H1 (cell line): ENCODE measurements around the gene GNA12. TPM values are rescaled to one million over a fixed set of nuclear protein-coding genes. Genes with fewer than 3 reads are reported as not detected.

ENCODE experiments used
- CTCF ChIA-PET: fragments of 300-600 bp; sonication (Branson Sonifier 250); formaldehyde crosslinking; loops from one replicate; lab custom pipeline; 2021; ENCODE audit not compliant: partially characterized antibody; lab: Charles Lee
- POLR2A ChIA-PET: fragments of 300-600 bp; sonication (Branson Sonifier 250); formaldehyde crosslinking; loops from one replicate; lab custom pipeline; 2021; ENCODE audit warnings: inconsistent platforms; ENCODE audit not compliant: partially characterized antibody; lab: Charles Lee
- DNase-seq, 2 experiments: peaks; one replicate each; pipeline versions ENCODE4 v3.0.0 to v3.0.0-alpha.2; 2010 to 2022; ENCODE audit warnings: low spot score in 2 of 2, low read depth in 1 of 2, mixed read lengths in 1 of 2
- FAIRE-seq: peaks from 2 replicates; lab custom pipeline; 2011; peaks lifted over from hg19 to GRCh38; lab: Jason Lieb, UNC
- H2AFZ ChIP-seq: 2 replicates; pipeline ENCODE4 v1.8.1; 2012; ENCODE audit warnings: low read length, inconsistent platforms
- H2AK5ac ChIP-seq: 2 replicates; pipeline ENCODE4 v1.6.1; 2013; ENCODE audit warnings: low read depth, low read length
- H2BK120ac ChIP-seq: replicated peaks from 2 replicates; pipeline ENCODE3; 2013; ENCODE audit warnings: low read depth, low read length, inconsistent platforms
- H2BK12ac ChIP-seq: 2 replicates; pipeline ENCODE4 v1.6.1; 2013; ENCODE audit warnings: low read depth, low read length
- H2BK15ac ChIP-seq: 2 replicates; pipeline ENCODE4 v1.6.1; 2013; ENCODE audit warnings: low read length
- H2BK20ac ChIP-seq: 2 replicates; pipeline ENCODE4 v1.6.1; 2013; ENCODE audit warnings: low read length
- H2BK5ac ChIP-seq: 2 replicates; pipeline ENCODE4 v1.6.1; 2013; ENCODE audit warnings: low read depth, low read length
- H3K14ac ChIP-seq: 2 replicates; pipeline ENCODE4 v1.6.1; 2013; ENCODE audit warnings: inconsistent platforms; ENCODE audit not compliant: insufficient read length
- H3K18ac ChIP-seq: 2 replicates; pipeline ENCODE4 v1.6.1; 2013; ENCODE audit warnings: low read length; ENCODE audit errors: extremely low read depth
- H3K23ac ChIP-seq: 2 replicates; pipeline ENCODE4 v1.6.1; 2013; ENCODE audit warnings: inconsistent platforms; ENCODE audit not compliant: insufficient read length
- H3K23me2 ChIP-seq: 2 replicates; pipeline ENCODE4 v1.6.1; 2013; ENCODE audit warnings: low read depth, low read length
- H3K27ac ChIP-seq: 2 replicates; pipeline ENCODE4 v1.6.1; 2011; ENCODE audit warnings: low read depth, low read length, inconsistent platforms
- H3K27me3 ChIP-seq, 4 experiments: replicated peaks in 1 of 4; 1 replicate in 1 of 4; 2 replicates in 3 of 4; pipeline versions ENCODE4 v1.6.1 to v1.8.1; 2011 to 2013; ENCODE audit warnings: low read length in 3 of 4, mild to moderate bottlenecking in 3 of 4, inconsistent platforms in 2 of 4, mixed read lengths in 2 of 4, moderate library complexity in 1 of 4; ENCODE audit not compliant: control insufficient read depth in 3 of 4, insufficient read depth in 3 of 4; ENCODE audit errors: extremely low read depth in 1 of 4
- H3K36me3 ChIP-seq, 4 experiments: 2 replicates each; pipeline versions ENCODE4 v1.6.1 to v1.8.1; 2011 to 2013; ENCODE audit warnings: mild to moderate bottlenecking in 4 of 4, low read length in 3 of 4, moderate library complexity in 2 of 4, control low read depth in 1 of 4, inconsistent platforms in 1 of 4; ENCODE audit not compliant: insufficient read depth in 4 of 4, control insufficient read depth in 2 of 4
- H3K4ac ChIP-seq: replicated peaks from 2 replicates; pipeline ENCODE3; 2013; ENCODE audit warnings: low read length, low read depth, mixed read lengths, inconsistent platforms; ENCODE audit not compliant: insufficient read length
- H3K4me1 ChIP-seq, 4 experiments: replicated peaks in 1 of 4; 1 replicate in 1 of 4; 2 replicates in 3 of 4; pipeline versions ENCODE4 v1.6.1 to v1.8.1; 2011 to 2013; ENCODE audit warnings: low read length in 3 of 4, inconsistent platforms in 2 of 4, mixed read lengths in 1 of 4; ENCODE audit not compliant: insufficient read depth in 4 of 4, control insufficient read depth in 3 of 4
- H3K4me2 ChIP-seq, 2 experiments: 2 replicates each; pipeline versions ENCODE4 v1.6.1 to v1.8.1; 2011 to 2013; ENCODE audit warnings: low read depth in 2 of 2, low read length in 2 of 2, control low read depth in 1 of 2, inconsistent platforms in 1 of 2, mild to moderate bottlenecking in 1 of 2; ENCODE audit not compliant: insufficient read depth in 1 of 2
- H3K4me3 ChIP-seq, 4 experiments: fragments of 200-600, 300-600 bp in 1 of 4; sonication (generic), shearing (Covaris generic), sonication (Bioruptor Twin) in 1 of 4; 2 replicates each; pipeline versions ENCODE4 v1.5.1 to v1.8.1; 2011 to 2016; ENCODE audit warnings: low read length in 4 of 4, low read depth in 3 of 4, control low read depth in 2 of 4, inconsistent platforms in 2 of 4, mild to moderate bottlenecking in 2 of 4, mixed read lengths in 1 of 4, moderate library complexity in 1 of 4; ENCODE audit not compliant: insufficient read depth in 2 of 4; ENCODE audit errors: extremely low read depth in 1 of 4
- H3K56ac ChIP-seq: replicated peaks from 2 replicates; pipeline ENCODE3; 2013; ENCODE audit warnings: low read depth, mild to moderate bottlenecking, mixed read lengths, low read length, inconsistent platforms; ENCODE audit not compliant: insufficient read length
- H3K79me1 ChIP-seq: 2 replicates; pipeline ENCODE4 v1.6.1; 2013; ENCODE audit warnings: low read depth, low read length, control low read depth
- H3K79me2 ChIP-seq, 2 experiments: 2 replicates each; pipeline versions ENCODE4 v1.6.1 to v1.8.1; 2012 to 2013; ENCODE audit warnings: low read length in 2 of 2, mild to moderate bottlenecking in 2 of 2, inconsistent platforms in 1 of 2; ENCODE audit not compliant: insufficient read depth in 2 of 2, control insufficient read depth in 1 of 2
- H3K9ac ChIP-seq, 4 experiments: replicated peaks in 1 of 4; 1 replicate in 1 of 4; 2 replicates in 3 of 4; pipeline versions ENCODE4 v1.6.1 to v1.8.1; 2011 to 2013; ENCODE audit warnings: low read depth in 3 of 4, low read length in 3 of 4, control low read depth in 2 of 4, mild to moderate bottlenecking in 2 of 4, moderate library complexity in 2 of 4, inconsistent platforms in 1 of 4; ENCODE audit errors: extremely low read depth in 1 of 4
- H3K9me3 ChIP-seq, 2 experiments: 2 replicates each; pipeline versions ENCODE4 v1.6.1 to v1.8.1; 2012 to 2013; ENCODE audit warnings: mild to moderate bottlenecking in 2 of 2, moderate library complexity in 2 of 2, control low read depth in 1 of 2, inconsistent platforms in 1 of 2, low read depth in 1 of 2, low read length in 1 of 2, mixed read lengths in 1 of 2; ENCODE audit not compliant: insufficient read depth in 2 of 2
- H4K20me1 ChIP-seq, 2 experiments: replicated peaks in 1 of 2; 2 replicates each; pipeline versions ENCODE3 to v1.8.1; 2011 to 2013; ENCODE audit warnings: inconsistent platforms in 2 of 2, low read length in 2 of 2, mild to moderate bottlenecking in 1 of 2; ENCODE audit not compliant: insufficient read depth in 2 of 2, control insufficient read depth in 1 of 2
- H4K5ac ChIP-seq: 2 replicates; pipeline ENCODE4 v1.6.1; 2013; ENCODE audit warnings: low read length, low read depth, mixed read lengths, inconsistent platforms; ENCODE audit not compliant: insufficient read length
- H4K8ac ChIP-seq: 2 replicates; pipeline ENCODE4 v1.8.0; 2013; ENCODE audit warnings: mild to moderate bottlenecking, moderate library complexity, low read length, inconsistent platforms; ENCODE audit not compliant: insufficient read depth; ENCODE audit errors: extremely low read depth
- H4K91ac ChIP-seq: replicated peaks from 2 replicates; pipeline ENCODE3; 2013; ENCODE audit warnings: low read length, mixed read lengths, inconsistent platforms; ENCODE audit not compliant: insufficient read length
- CREB1 ChIP-seq: IDR thresholded peaks from 2 replicates; pipeline ENCODE4 v1.6.1; 2012; ENCODE audit warnings: inconsistent platforms
- GABPA ChIP-seq: IDR thresholded peaks from 2 replicates; pipeline ENCODE4 v1.6.1; 2011; ENCODE audit warnings: mild to moderate bottlenecking, low read length, moderate library complexity, borderline replicate concordance; ENCODE audit not compliant: insufficient read depth
- GTF2F1 ChIP-seq: IDR thresholded peaks from 2 replicates; pipeline ENCODE4 v1.6.1; 2012; ENCODE audit warnings: low read depth, low read length, improper control_type of control experiment, borderline replicate concordance
- HDAC2 ChIP-seq, 2 experiments: fragments of 300-600 bp in 1 of 2; sonication (generic) in 1 of 2; IDR thresholded peaks; 2 replicates each; pipeline ENCODE4 v1.6.1; 2011 to 2012; ENCODE audit warnings: low read depth in 2 of 2, low read length in 2 of 2, mild to moderate bottlenecking in 2 of 2, moderate library complexity in 2 of 2, borderline replicate concordance in 1 of 2, inconsistent platforms in 1 of 2
- KDM4A ChIP-seq: IDR thresholded peaks from one replicate; pipeline ENCODE4 v1.7.1; 2012; ENCODE audit warnings: low read depth, mild to moderate bottlenecking, moderate library complexity, low read length, inconsistent platforms; ENCODE audit not compliant: severe bottlenecking
- NANOG ChIP-seq: IDR thresholded peaks from 2 replicates; pipeline ENCODE4 v1.6.1; 2011; ENCODE audit warnings: low read length, low read depth, mild to moderate bottlenecking, inconsistent platforms; ENCODE audit not compliant: insufficient read depth, poor library complexity, severe bottlenecking
- POLR2AphosphoS5 ChIP-seq: IDR thresholded peaks from 2 replicates; pipeline ENCODE4 v1.6.1; 2011; ENCODE audit warnings: low read depth, low read length
- SP1 ChIP-seq: IDR thresholded peaks from 2 replicates; pipeline ENCODE4 v1.6.1; 2011; ENCODE audit warnings: low read depth, low read length
- SP2 ChIP-seq: IDR thresholded peaks from 2 replicates; pipeline ENCODE4 v1.6.1; 2012; ENCODE audit warnings: mild to moderate bottlenecking, low read length, inconsistent platforms
- SRF ChIP-seq: IDR thresholded peaks from 2 replicates; pipeline ENCODE4 v1.6.1; 2011; ENCODE audit warnings: mild to moderate bottlenecking, low read depth, low read length, moderate library complexity
- TCF12 ChIP-seq: IDR thresholded peaks from 2 replicates; pipeline ENCODE4 v1.6.1; 2011; ENCODE audit warnings: low read depth, mild to moderate bottlenecking, low read length
- USF2 ChIP-seq: IDR thresholded peaks from 2 replicates; pipeline ENCODE4 v1.6.1; 2011; ENCODE audit warnings: low read length, improper control_type of control experiment
- YY1 ChIP-seq: IDR thresholded peaks from 2 replicates; pipeline ENCODE4 v1.6.1; 2011; ENCODE audit warnings: low read depth, mild to moderate bottlenecking, low read length
- WGBS, 2 experiments: shearing (Covaris generic) in 1 of 2; methylation state at CpG; one replicate each; pipeline versions ENCODE4 v1.1.6 to v1.1.7; 2013 to 2015; ENCODE audit warnings: low lambda C conversion rate in 2 of 2, mixed read lengths in 2 of 2, inconsistent platforms in 1 of 2, low coverage in 1 of 2, missing lambda C conversion rate in 1 of 2; ENCODE audit not compliant: insufficient replicate concordance in 2 of 2, insufficient coverage in 1 of 2, insufficient read length in 1 of 2; ENCODE audit errors: extremely low coverage in 1 of 2, missing lambda C conversion rate in 1 of 2; 5-methylcytosine and 5-hydroxymethylcytosine counted together
- polyA plus RNA-seq, 7 experiments: library from polyadenylated mRNA; depleted of rRNA in 3 of 7; stranded (reverse) in 5 of 7; unstranded in 2 of 7; fragments of >200 nt in 5 of 7; fragments of 200-250 nt in 2 of 7; gene quantifications; 1 replicate in 5 of 7; 2 replicates in 1 of 7; 4 replicates in 1 of 7; pipeline versions ENCODE4 v1.2.1 to v1.2.3, GENCODE V29; 2011 to 2013; ENCODE audit warnings: missing spikeins in 2 of 7, mixed read lengths in 2 of 7
- total RNA-seq: library from RNA; stranded (reverse); fragmentation: NEBNext Ultra II Directional; extraction: Animal tissue kit (Norgen Biotek cat#: 25700); gene quantifications from 2 replicates; pipeline ENCODE4 v1.2.1, GENCODE V29; 2021

The GNA12 gene
- total and polyA plus RNA-seq, 2 of the 8 experiments (the other 6 are each of a cell fraction or from before 2014, with no cell fraction given): 96.5 to 109 TPM

- H2AK5ac ChIP-seq: no peak overlapping the region
- peaks cover 12 to 86% of the 10 kb centered on the region in 2 experiments; a peak in 3 of 4 replicates for H3K79me2 ChIP-seq
- no peak overlapping the region for H4K5ac ChIP-seq
- FAIRE-seq (no peak), DNase-seq (no peak)
- peaks cover 7 to 16% (median 12%) of the 10 kb centered on the region in 4 experiments; a peak in 7 of 8 replicates for H3K36me3 ChIP-seq
- no peak overlapping the region for H3K23ac ChIP-seq
- H4K20me1 ChIP-seq: peaks cover 0 to 19% of the 10 kb centered on the region in 2 experiments
- H3K56ac ChIP-seq: no peak overlapping the region
- H2AFZ ChIP-seq: no peak overlapping the region
- no peak overlapping the region for H4K8ac ChIP-seq
- no peak overlapping the region for H3K9ac ChIP-seq
- H2BK120ac ChIP-seq: no peak overlapping the region
- H3K27ac ChIP-seq: no peak overlapping the region
- no peak overlapping the region for H3K14ac ChIP-seq
- H3K4ac ChIP-seq: no peak overlapping the region
- H3K4me1 ChIP-seq: peaks cover 8 to 23% (median 14%) of the 10 kb centered on the region in 4 experiments
- no peak overlapping the region for H3K18ac ChIP-seq
- no peak overlapping the region for H2BK12ac ChIP-seq
- CTCF ChIA-PET: interaction anchor here (1.1 to 2.1 kb wide), 6 partner anchors 11 to 89 kb away, joined by 3 to 9 read pairs (median 4); no protein-coding TSS in a partner anchor
- 80% methylated on average over 2 of the region's 2 CpGs; no CpG with 5 or more reads in 1 of the 2 experiments for WGBS, 2 experiments
- H3K4me2 ChIP-seq: no peak overlapping the region
- no peak overlapping the region for H4K91ac ChIP-seq
- POLR2A ChIA-PET: interaction anchor here (1.2 to 1.6 kb wide), 2 partner anchors 10 to 26 kb away, joined by 4 read pairs; no protein-coding TSS in a partner anchor
- H3K9me3 ChIP-seq: no peaks in the 10 kb centered on the region
- no peak overlapping the region for H3K4me3 ChIP-seq
- H3K79me1 ChIP-seq: peaks cover 17% of the 10 kb centered on the region
- no peaks in the 10 kb centered on the region; the same call in 1 of the 2 replicates for H3K23me2 ChIP-seq
- H3K27me3 ChIP-seq: no peaks in the 10 kb centered on the region
- no peak overlapping the region for H2BK20ac ChIP-seq
- no peak overlapping the region for H2BK5ac ChIP-seq
- no peak overlapping the region for H2BK15ac ChIP-seq
- TF ChIP-seq SP2: no peak
- TF ChIP-seq POLR2AphosphoS5: no peak
- TF ChIP-seq GTF2F1: no peak
- TF ChIP-seq KDM4A: no peak
- no peak for TF ChIP-seq SP1
- no peak for TF ChIP-seq CREB1
- TF ChIP-seq GABPA: no peak
- TF ChIP-seq NANOG: no peak
- TF ChIP-seq YY1: no peak
- no peak for TF ChIP-seq USF2
- no peak for TF ChIP-seq SRF
- no peak for TF ChIP-seq TCF12
- TF ChIP-seq HDAC2 (IDR thresholded peaks at IDR 0.05; ENCODE audit: borderline replicate concordance in 1 of 2, low read depth in 2 of 2, low read length in 2 of 2): no peak
Measured at GRCh38 chr7:2798669-2799068, 45.4 kb downstream of the GNA12 start.
